Spleen (tissue), 11 donors: Measurements from ENCODE around the gene PDE2A. TPM values are rescaled to one million over a fixed set of nuclear protein-coding genes. Genes with fewer than 3 reads are reported as not detected.

Experiments used
- DNase-seq: peaks from one replicate; pipeline ENCODE4 v3.0.0-alpha.2; 2020
- H3K27ac ChIP-seq, 8 donors: fragments of 200-600 bp; sonication (generic) in 7 of 8; 1 replicate in 4 of 8; 2 replicates in 4 of 8; pipeline versions ENCODE4 v1.5.0 to v1.8.0; 2016 to 2021; ENCODE audit warnings: inconsistent platforms in 4 of 8, mild to moderate bottlenecking in 4 of 8, moderate library complexity in 1 of 8
- H3K27me3 ChIP-seq, 7 donors: fragments of 200-600 bp; sonication (generic) in 6 of 7; replicated peaks in 1 of 7; 1 replicate in 4 of 7; 2 replicates in 3 of 7; pipeline versions ENCODE4 v1.5.0 to v1.8.0; 2016 to 2021; ENCODE audit warnings: inconsistent platforms in 3 of 7, mild to moderate bottlenecking in 1 of 7
- H3K36me3 ChIP-seq, 6 donors: fragments of 200-600 bp; sonication (generic) in 5 of 6; 1 replicate in 4 of 6; 2 replicates in 2 of 6; pipeline versions ENCODE4 v1.5.0 to v1.8.0; 2016 to 2021; ENCODE audit warnings: inconsistent platforms in 2 of 6
- H3K4me1 ChIP-seq, 6 donors: fragments of 200-600 bp; sonication (generic) in 5 of 6; 1 replicate in 3 of 6; 2 replicates in 3 of 6; pipeline versions ENCODE4 v1.5.0 to v1.8.0; 2016 to 2021; ENCODE audit warnings: inconsistent platforms in 3 of 6
- H3K4me3 ChIP-seq, 8 donors: fragments of 200-600 bp; sonication (generic) in 7 of 8; 1 replicate in 4 of 8; 2 replicates in 4 of 8; pipeline versions ENCODE4 v1.5.0 to v1.8.0; 2016 to 2021; ENCODE audit warnings: inconsistent platforms in 4 of 8, mild to moderate bottlenecking in 4 of 8, moderate library complexity in 2 of 8
- H3K9me3 ChIP-seq, 8 donors: fragments of 200-600 bp; sonication (generic) in 7 of 8; 1 replicate in 4 of 8; 2 replicates in 4 of 8; pipeline versions ENCODE4 v1.5.0 to v1.8.0; 2016 to 2021; ENCODE audit warnings: inconsistent platforms in 4 of 8
- POLR2A ChIP-seq, 3 donors: fragments of 450-650 bp; IDR thresholded peaks; one replicate each; pipeline ENCODE4 v1.5.1; 2017; ENCODE audit warnings: antibody characterized with exemption in 3 of 3, mild to moderate bottlenecking in 1 of 3
- POLR2AphosphoS5 ChIP-seq, 3 donors: sonication (generic); formaldehyde crosslinking; IDR thresholded peaks; one replicate each; pipeline ENCODE4 v1.5.1; 2017; ENCODE audit warnings: antibody characterized with exemption in 3 of 3
- whole genome bisulfite sequencing, 5 donors: extraction: QIAGEN DNeasy Blood & Tissue Kit in 3 of 5; methylation state at CpG; one replicate each; pipeline versions ENCODE4 v1.1.5 to v1.1.7; 2013 to 2018; 5-methylcytosine and 5-hydroxymethylcytosine counted together
- intact Hi-C: fragments of 100-400 bp; cut with DNase I; formaldehyde crosslinking; loops from one replicate; pipeline ENCODE4 v1.15.0; 2023; ENCODE audit warnings: low total_unique reads
- polyA plus RNA-seq, 3 donors: library from polyadenylated mRNA; stranded (reverse); fragments of 200-250 nt; gene quantifications; one replicate each; pipeline ENCODE4 v1.2.1, GENCODE V29; 2013
- total RNA-seq, 7 donors: library from RNA; depleted of rRNA in 3 of 7; stranded (reverse); fragments of >200 nt in 3 of 7; fragmentation: NEBNext Ultra II Directional in 4 of 7; extraction: Animal tissue kit (Norgen Biotek cat#: 25700) in 4 of 7; gene quantifications; one replicate each; pipeline versions ENCODE4 v1.1.0 to v1.2.1, GENCODE V29; 2016 to 2021
- TF ChIP-seq, protein P1 (sequence below), 11 experiments: fragments of 200-600 bp in 7 of 11; fragments of 450-650 bp in 4 of 11; sonication (generic) in 4 of 11; IDR thresholded peaks in 8 of 11; conservative IDR thresholded peaks in 3 of 11; 1 replicate in 7 of 11; 2 replicates in 4 of 11; pipeline versions ENCODE4 v1.4.0 to v1.8.0; 2016 to 2021; ENCODE audit warnings: antibody characterized with exemption in 11 of 11, inconsistent platforms in 4 of 11, mild to moderate bottlenecking in 1 of 11
- donor health status: healthy with polysubstance abuse.
- donor health status: DM: no; HTN: no; CAD: no; lungs with moderate emphysema.
- donor health status: DM: no; HTN: no; CAD: no.
- donor health status: Bipolar disorder and iron deficiency.
- donor health status: healthy.
- donor health status: DM: no; HTN: no; CAD: no.
- donor health status: DM: yes; HTN: yes; CAD: no.

The PDE2A gene
- total and polyA plus RNA-seq, 10 donors: 58.2 to 584 (median 333) TPM

DNA sequence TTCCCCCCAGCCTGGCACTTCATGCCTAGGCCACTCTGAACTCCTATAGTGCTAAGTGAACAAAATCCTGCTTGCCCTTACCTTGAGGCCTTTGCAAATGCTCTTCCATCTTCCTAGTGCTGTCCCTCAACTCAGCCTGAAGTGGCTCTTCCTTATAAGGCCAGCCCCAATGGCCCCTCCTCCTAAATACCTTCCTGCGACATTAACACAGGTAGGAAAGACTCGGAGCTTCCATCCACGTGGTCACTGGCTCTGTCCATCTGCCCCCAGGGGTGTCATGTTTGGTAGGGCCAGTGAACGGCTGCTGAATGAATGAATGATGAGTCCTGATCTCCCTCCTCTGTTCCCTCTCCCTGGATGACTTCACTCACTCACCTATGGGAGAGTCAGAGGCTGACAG is 4.2 kb downstream of the PDE2A start:
- WGBS, 5 donors: 45 to 76% (median 50%) methylated on average over 4 of the region's 4 CpGs
- Histone ChIP-seq H3K9me3 (peaks cover 0 to 15% (median 11%) of the 10 kb centered on the region in 8 donors), H3K4me1 (peaks cover 0 to 3% (median 0%) of the 10 kb centered on the region in 6 donors), H3K36me3 (peaks cover 0 to 3% (median 0%) of the 10 kb centered on the region in 6 donors), H3K27ac (no peak overlapping the region), H3K4me3 (no peak overlapping the region), H3K27me3 (peaks cover 0 to 95% (median 38%) of the 10 kb centered on the region in 7 donors)
- DNase-seq: no peak
- TF ChIP-seq, protein P1, sequence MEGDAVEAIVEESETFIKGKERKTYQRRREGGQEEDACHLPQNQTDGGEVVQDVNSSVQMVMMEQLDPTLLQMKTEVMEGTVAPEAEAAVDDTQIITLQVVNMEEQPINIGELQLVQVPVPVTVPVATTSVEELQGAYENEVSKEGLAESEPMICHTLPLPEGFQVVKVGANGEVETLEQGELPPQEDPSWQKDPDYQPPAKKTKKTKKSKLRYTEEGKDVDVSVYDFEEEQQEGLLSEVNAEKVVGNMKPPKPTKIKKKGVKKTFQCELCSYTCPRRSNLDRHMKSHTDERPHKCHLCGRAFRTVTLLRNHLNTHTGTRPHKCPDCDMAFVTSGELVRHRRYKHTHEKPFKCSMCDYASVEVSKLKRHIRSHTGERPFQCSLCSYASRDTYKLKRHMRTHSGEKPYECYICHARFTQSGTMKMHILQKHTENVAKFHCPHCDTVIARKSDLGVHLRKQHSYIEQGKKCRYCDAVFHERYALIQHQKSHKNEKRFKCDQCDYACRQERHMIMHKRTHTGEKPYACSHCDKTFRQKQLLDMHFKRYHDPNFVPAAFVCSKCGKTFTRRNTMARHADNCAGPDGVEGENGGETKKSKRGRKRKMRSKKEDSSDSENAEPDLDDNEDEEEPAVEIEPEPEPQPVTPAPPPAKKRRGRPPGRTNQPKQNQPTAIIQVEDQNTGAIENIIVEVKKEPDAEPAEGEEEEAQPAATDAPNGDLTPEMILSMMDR (IDR thresholded peaks at IDR 0.05 in 8 of 11, conservative IDR thresholded peaks at IDR 0.05 in 3 of 11): no peak
- no peak for TF ChIP-seq POLR2AphosphoS5 (IDR thresholded peaks at IDR 0.05)
- TF ChIP-seq POLR2A (IDR thresholded peaks at IDR 0.05): no peak
- intact Hi-C loops: no loop called here

DNA sequence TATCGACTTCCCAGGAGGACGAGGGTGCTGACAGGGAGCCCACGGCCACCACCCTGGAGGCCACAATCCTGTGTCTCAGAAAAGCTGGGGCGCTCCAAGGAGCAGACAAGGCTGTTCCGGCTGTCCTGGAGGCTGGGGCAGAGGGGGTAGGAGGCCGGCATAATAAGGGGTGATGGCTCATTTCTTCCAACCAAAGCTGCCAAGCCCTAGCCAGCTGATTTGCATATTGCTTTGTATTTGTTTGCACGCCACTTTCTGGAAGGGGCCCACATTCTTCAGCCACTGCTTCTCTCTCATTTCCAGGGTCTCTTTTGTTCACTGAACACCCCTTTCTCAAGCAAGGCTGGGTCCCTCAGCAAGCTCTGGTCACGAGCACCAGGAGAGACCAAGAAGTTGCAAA is 4.7 kb downstream of the PDE2A start:
- H3K9me3 ChIP-seq: peaks cover 0 to 15% (median 11%) of the 10 kb centered on the region in 8 donors
- H3K4me3 ChIP-seq: no peak overlapping the region
- 68 to 74% (median 73%) methylated on average over 8 of the region's 8 CpGs for WGBS, 5 donors
- no peak for DNase-seq
- intact Hi-C loops: no loop called here
- no peak overlapping the region for H3K27ac ChIP-seq
- peaks cover 0 to 3% (median 0%) of the 10 kb centered on the region in 6 donors for H3K36me3 ChIP-seq
- TF ChIP-seq POLR2AphosphoS5 (IDR thresholded peaks at IDR 0.05) (no peak), POLR2A (IDR thresholded peaks at IDR 0.05) (no peak)
- TF ChIP-seq, protein P1 (IDR thresholded peaks at IDR 0.05 in 8 of 11, conservative IDR thresholded peaks at IDR 0.05 in 3 of 11): no peak
- H3K27me3 ChIP-seq: peaks cover 0 to 95% (median 33%) of the 10 kb centered on the region in 7 donors
- peaks cover 0 to 3% (median 0%) of the 10 kb centered on the region in 6 donors for H3K4me1 ChIP-seq

DNA sequence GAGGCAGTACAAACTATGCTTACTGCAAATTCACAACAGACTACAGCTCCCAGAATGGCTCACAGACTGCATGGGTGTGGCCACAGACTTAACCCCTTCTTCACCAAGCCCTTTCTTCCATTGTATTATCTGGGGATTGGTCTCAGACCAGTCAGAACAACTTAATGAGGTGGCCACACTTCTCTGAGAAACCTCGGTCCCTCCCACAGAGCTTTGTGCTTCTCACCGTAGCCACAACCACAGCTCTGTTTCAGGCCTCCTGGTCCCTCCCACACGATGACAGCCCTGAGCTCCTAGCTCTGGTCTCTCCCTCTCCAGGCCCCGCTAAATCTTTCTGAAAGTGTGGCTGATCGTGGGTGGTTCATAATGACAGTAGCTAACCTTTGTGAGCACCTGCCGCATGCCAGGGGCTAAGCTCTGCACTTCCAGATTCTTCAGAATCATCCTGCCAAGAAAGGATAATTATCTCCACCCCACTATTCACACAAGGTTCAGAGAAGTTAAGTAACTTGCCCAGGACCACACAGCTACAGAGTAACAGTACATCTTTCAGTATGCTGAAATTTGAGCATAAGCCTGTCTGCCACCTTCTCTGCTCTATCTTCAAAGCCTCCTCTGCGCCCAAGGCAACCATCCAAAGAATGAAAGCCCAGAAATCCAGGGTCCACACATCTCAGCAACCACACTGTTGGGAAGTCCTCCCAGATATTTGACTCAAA is 5.4 kb downstream of the PDE2A start:
- TF ChIP-seq POLR2A (IDR thresholded peaks at IDR 0.05) (no peak), POLR2AphosphoS5 (IDR thresholded peaks at IDR 0.05) (no peak)
- TF ChIP-seq, protein P1 (IDR thresholded peaks at IDR 0.05 in 8 of 11, conservative IDR thresholded peaks at IDR 0.05 in 3 of 11): no peak
- H3K27me3 ChIP-seq: peaks cover 0 to 93% (median 26%) of the 10 kb centered on the region in 7 donors
- 53 to 66% (median 57%) methylated on average over 3 to 7 of the region's 7 CpGs for WGBS, 5 donors
- H3K36me3 ChIP-seq: peaks cover 0 to 3% (median 0%) of the 10 kb centered on the region in 6 donors
- DNase-seq: no peak
- intact Hi-C loops: no loop called here
- peaks cover 0 to 3% (median 0%) of the 10 kb centered on the region in 6 donors for H3K4me1 ChIP-seq
- peaks cover 0 to 15% (median 11%) of the 10 kb centered on the region in 8 donors for H3K9me3 ChIP-seq
- no peak overlapping the region for H3K4me3 ChIP-seq
- no peak overlapping the region for H3K27ac ChIP-seq

DNA sequence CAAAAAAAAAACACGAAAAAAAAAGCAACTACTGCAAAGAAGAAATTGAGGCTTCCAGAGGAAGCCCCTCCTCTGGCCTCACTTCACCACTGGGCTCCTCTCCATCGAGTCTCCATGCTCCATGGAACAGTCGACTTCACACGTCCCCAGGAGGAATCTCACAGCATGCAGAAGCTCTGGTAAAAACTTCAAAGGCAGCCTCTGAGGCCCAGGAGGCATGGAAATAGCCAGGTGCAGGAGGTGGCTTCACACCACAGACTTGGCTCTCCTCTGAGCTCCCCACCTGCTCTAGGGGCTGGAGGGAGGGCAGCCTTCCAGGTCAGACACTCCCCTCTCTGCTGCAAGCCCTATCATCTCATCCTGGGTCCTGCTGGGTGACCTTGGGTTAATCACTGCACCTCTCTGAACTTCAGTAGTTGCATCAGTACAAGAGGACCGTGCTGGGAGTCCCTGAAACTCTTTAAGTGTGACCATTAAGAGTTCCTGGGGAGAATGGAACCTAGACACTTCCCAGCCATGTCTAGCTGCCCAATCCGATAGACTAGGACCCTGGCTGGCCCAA is 8.2 kb downstream of the PDE2A start:
- no peak overlapping the region for H3K4me3 ChIP-seq
- intact Hi-C loops: no loop called here
- no peak for DNase-seq
- H3K4me1 ChIP-seq: no peaks in the 10 kb centered on the region
- H3K9me3 ChIP-seq: peaks cover 0 to 15% (median 11%) of the 10 kb centered on the region in 8 donors
- WGBS, 5 donors: 41 to 50% (median 47%) methylated on average over 6 of the region's 6 CpGs
- H3K36me3 ChIP-seq: peaks cover 0 to 3% (median 0%) of the 10 kb centered on the region in 6 donors
- TF ChIP-seq, protein P1 (IDR thresholded peaks at IDR 0.05 in 8 of 11, conservative IDR thresholded peaks at IDR 0.05 in 3 of 11): no peak
- TF ChIP-seq POLR2A (IDR thresholded peaks at IDR 0.05): no peak
- no peak for TF ChIP-seq POLR2AphosphoS5 (IDR thresholded peaks at IDR 0.05)
- H3K27ac ChIP-seq: no peak overlapping the region
- peaks cover 0 to 67% (median 14%) of the 10 kb centered on the region in 7 donors for H3K27me3 ChIP-seq
